BJ (cell line): Measurements from ENCODE around the gene TRAF7. TPM values are rescaled to one million over a fixed set of nuclear protein-coding genes. Genes with fewer than 3 reads are reported as not detected.

Experiments used
- CTCF ChIA-PET: fragments of 350-600 bp; formaldehyde crosslinking; extraction: SDS; loops from one replicate; lab custom pipeline; 2021; ENCODE audit warnings: antibody characterized with exemption, inconsistent platforms; lab: Yijun Ruan, JAX
- POLR2A ChIA-PET: fragments of 300-600 bp; sonication (Branson Sonifier 250); formaldehyde crosslinking; extraction: SDS; loops from one replicate; lab custom pipeline; 2021; ENCODE audit warnings: antibody characterized with exemption; lab: Charles Lee
- DNase-seq: peaks from one replicate; pipeline ENCODE4 v3.0.0-alpha.2; 2011; ENCODE audit warnings: low read depth
- H3K27me3 ChIP-seq: 2 replicates; pipeline ENCODE4 v1.6.0; 2011; ENCODE audit warnings: low read length; ENCODE audit not compliant: control insufficient read depth, insufficient read depth
- H3K36me3 ChIP-seq: 2 replicates; pipeline ENCODE4 v1.5.1; 2011; ENCODE audit warnings: low read length; ENCODE audit not compliant: control insufficient read depth, insufficient read depth
- H3K4me3 ChIP-seq: 2 replicates; pipeline ENCODE4 v1.5.1; 2011; ENCODE audit warnings: low read depth, mild to moderate bottlenecking, control low read depth, low read length
- polyA plus RNA-seq: library from polyadenylated mRNA; depleted of rRNA; stranded (reverse); fragments of >200 nt; gene quantifications from 2 replicates; pipeline ENCODE4 v1.2.3, GENCODE V29; 2011
- TF ChIP-seq, protein P1 (sequence below): IDR thresholded peaks from 2 replicates; pipeline ENCODE4 v1.5.1; 2011; ENCODE audit warnings: low read depth, mild to moderate bottlenecking, control low read depth, inconsistent platforms, low read length, moderate library complexity; ENCODE audit not compliant: insufficient read depth

TRAF7 gene
- polyA plus RNA-seq, 1 experiment = 68.1 TPM

GRCh38 chr16:2177561-2177960 is 22.0 kb downstream of the TRAF7 start:
- ChIA-PET CTCF (no interaction called here), POLR2A (no interaction called here)
- DNase-seq = no peak
- Histone ChIP-seq H3K27me3 (no peaks in the 10 kb centered on the region), H3K36me3 (peaks cover 28% of the 10 kb centered on the region), H3K4me3 (no peak overlapping the region)
- TF ChIP-seq, protein P1, sequence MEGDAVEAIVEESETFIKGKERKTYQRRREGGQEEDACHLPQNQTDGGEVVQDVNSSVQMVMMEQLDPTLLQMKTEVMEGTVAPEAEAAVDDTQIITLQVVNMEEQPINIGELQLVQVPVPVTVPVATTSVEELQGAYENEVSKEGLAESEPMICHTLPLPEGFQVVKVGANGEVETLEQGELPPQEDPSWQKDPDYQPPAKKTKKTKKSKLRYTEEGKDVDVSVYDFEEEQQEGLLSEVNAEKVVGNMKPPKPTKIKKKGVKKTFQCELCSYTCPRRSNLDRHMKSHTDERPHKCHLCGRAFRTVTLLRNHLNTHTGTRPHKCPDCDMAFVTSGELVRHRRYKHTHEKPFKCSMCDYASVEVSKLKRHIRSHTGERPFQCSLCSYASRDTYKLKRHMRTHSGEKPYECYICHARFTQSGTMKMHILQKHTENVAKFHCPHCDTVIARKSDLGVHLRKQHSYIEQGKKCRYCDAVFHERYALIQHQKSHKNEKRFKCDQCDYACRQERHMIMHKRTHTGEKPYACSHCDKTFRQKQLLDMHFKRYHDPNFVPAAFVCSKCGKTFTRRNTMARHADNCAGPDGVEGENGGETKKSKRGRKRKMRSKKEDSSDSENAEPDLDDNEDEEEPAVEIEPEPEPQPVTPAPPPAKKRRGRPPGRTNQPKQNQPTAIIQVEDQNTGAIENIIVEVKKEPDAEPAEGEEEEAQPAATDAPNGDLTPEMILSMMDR = no peak

GRCh38 chr16:2178321-2179106 is 22.9 kb downstream of the TRAF7 start:
- H3K36me3 ChIP-seq = peaks cover 23% of the 10 kb centered on the region
- no peak for DNase-seq
- no peak overlapping the region for H3K4me3 ChIP-seq
- TF ChIP-seq, protein P1 = no peak
- CTCF ChIA-PET = no interaction called here
- POLR2A ChIA-PET = no interaction called here
- H3K27me3 ChIP-seq = no peaks in the 10 kb centered on the region

- ChIA-PET POLR2A (no interaction called here), CTCF (no interaction called here)
- peaks cover 19% of the 10 kb centered on the region for H3K36me3 ChIP-seq
- no peak overlapping the region for H3K4me3 ChIP-seq
- no peak for DNase-seq
- no peaks in the 10 kb centered on the region for H3K27me3 ChIP-seq
- TF ChIP-seq, protein P1 = no peak
These were observed 23.5 kb downstream of the TRAF7 start for GRCh38 chr16:2179107-2179501.

GRCh38 chr16:2179576-2179975 is 24.0 kb downstream of the TRAF7 start:
- TF ChIP-seq, protein P1 = no peak
- ChIA-PET CTCF (no interaction called here), POLR2A (no interaction called here)
- no peak for DNase-seq
- no peak overlapping the region for H3K4me3 ChIP-seq
- no peaks in the 10 kb centered on the region for H3K27me3 ChIP-seq
- peaks cover 16% of the 10 kb centered on the region for H3K36me3 ChIP-seq

GRCh38 chr16:2180461-2180860 is 24.9 kb downstream of the TRAF7 start:
- ChIA-PET POLR2A (no interaction called here), CTCF (no interaction called here)
- no peak for DNase-seq
- TF ChIP-seq, protein P1 = no peak
- Histone ChIP-seq H3K36me3 (peaks cover 11% of the 10 kb centered on the region), H3K27me3 (no peaks in the 10 kb centered on the region), H3K4me3 (no peak overlapping the region)
